Ishikawa (cell line): ENCODE data around the gene ERVK3-1.

Experiments used
- CEBPB ChIP-seq: IDR thresholded peaks from 2 replicates; pipeline ENCODE4 v1.6.1; 2012
- CREB1 ChIP-seq: IDR thresholded peaks from 2 replicates; pipeline ENCODE4 v1.6.1; 2012; ENCODE audit warnings: low read depth
- EGR1 ChIP-seq: IDR thresholded peaks from 2 replicates; pipeline ENCODE4 v1.6.1; 2012
- EP300 ChIP-seq: IDR thresholded peaks from 2 replicates; pipeline ENCODE4 v1.6.1; 2012; ENCODE audit warnings: borderline replicate concordance
- FOXM1 ChIP-seq: IDR thresholded peaks from 2 replicates; pipeline ENCODE4 v1.6.1; 2012; ENCODE audit warnings: low read depth, borderline replicate concordance
- NFIC ChIP-seq: IDR thresholded peaks from 2 replicates; pipeline ENCODE4 v1.6.1; 2012
- RAD21 ChIP-seq: IDR thresholded peaks from 2 replicates; pipeline ENCODE4 v1.6.1; 2012; ENCODE audit warnings: low read depth
- TAF1 ChIP-seq: IDR thresholded peaks from 2 replicates; pipeline ENCODE4 v1.6.1; 2012; ENCODE audit warnings: low read depth, mild to moderate bottlenecking
- TCF12 ChIP-seq: IDR thresholded peaks from 2 replicates; pipeline ENCODE4 v1.6.1; 2012; ENCODE audit warnings: low read depth
- TEAD4 ChIP-seq: IDR thresholded peaks from 2 replicates; pipeline ENCODE4 v1.6.1; 2012
- YY1 ChIP-seq: IDR thresholded peaks from 2 replicates; pipeline ENCODE4 v1.6.1; 2012; ENCODE audit warnings: low read depth
- ZBTB7A ChIP-seq: IDR thresholded peaks from 2 replicates; pipeline ENCODE4 v1.6.1; 2012; ENCODE audit warnings: low read depth
- TF ChIP-seq, protein P1 (sequence below): IDR thresholded peaks from 2 replicates; pipeline ENCODE4 v1.6.1; 2012
- TF ChIP-seq, protein P2 (sequence below): IDR thresholded peaks from 2 replicates; pipeline ENCODE4 v1.6.1; 2012
- TF ChIP-seq, protein P3 (sequence below): IDR thresholded peaks from 2 replicates; pipeline ENCODE4 v1.6.1; 2012; ENCODE audit warnings: low read depth, mild to moderate bottlenecking

The ERVK3-1 gene

DNA sequence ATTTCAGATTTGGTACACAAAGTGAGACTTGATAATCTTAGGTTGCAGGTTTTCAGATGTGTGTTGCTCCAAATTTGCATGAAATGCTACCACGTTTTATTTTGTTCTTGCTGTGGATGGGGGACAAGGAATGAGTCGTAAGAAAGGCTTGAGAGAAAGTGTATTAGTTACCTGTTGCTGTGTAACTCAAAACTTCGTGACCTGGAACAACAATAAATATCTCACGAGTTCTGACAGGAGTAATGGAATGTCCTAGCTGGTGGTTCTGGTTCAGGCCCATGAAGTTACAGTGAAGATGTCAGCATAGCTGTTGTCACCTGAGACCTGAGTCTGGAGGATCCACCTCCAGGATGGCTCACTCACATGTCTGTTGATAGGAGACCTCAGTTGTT, 25.3 kb upstream of the ERVK3-1 start:
- no peak for TF ChIP-seq TEAD4
- TF ChIP-seq, protein P1, sequence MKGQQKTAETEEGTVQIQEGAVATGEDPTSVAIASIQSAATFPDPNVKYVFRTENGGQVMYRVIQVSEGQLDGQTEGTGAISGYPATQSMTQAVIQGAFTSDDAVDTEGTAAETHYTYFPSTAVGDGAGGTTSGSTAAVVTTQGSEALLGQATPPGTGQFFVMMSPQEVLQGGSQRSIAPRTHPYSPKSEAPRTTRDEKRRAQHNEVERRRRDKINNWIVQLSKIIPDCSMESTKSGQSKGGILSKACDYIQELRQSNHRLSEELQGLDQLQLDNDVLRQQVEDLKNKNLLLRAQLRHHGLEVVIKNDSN, result no peak
- TF ChIP-seq EGR1, result no peak
- TF ChIP-seq EP300, result no peak
- TF ChIP-seq ZBTB7A, result no peak
- no peak for TF ChIP-seq CREB1
- TF ChIP-seq TAF1, result no peak
- no peak for TF ChIP-seq RAD21
- no peak for TF ChIP-seq CEBPB
- TF ChIP-seq, protein P2, sequence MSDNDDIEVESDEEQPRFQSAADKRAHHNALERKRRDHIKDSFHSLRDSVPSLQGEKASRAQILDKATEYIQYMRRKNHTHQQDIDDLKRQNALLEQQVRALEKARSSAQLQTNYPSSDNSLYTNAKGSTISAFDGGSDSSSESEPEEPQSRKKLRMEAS, result no peak
- no peak for TF ChIP-seq FOXM1

DNA sequence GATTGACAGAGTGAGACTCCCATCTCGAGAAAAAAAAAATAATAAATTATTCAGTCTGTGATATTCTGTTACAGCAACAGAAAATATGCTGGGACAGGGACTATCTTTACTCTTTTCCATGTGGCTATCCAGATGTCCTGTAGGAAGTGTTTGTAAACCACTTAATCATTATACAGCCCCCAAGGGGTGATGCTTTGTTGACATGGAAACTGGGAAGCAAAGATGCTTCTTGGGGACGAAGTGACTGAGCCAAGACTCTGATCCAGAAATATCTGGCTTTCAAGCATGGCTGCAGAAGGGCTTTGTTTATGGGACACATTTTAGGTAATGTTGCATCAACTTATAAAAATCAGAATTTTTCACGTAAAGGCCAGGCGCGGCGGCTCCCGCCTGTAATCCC, 21.0 kb upstream of the ERVK3-1 start:
- TF ChIP-seq RAD21 (no peak), FOXM1 (no peak), TAF1 (no peak), TEAD4 (no peak), ZBTB7A (no peak), EP300 (no peak), NFIC (no peak), TCF12 (no peak), YY1 (no peak), EGR1 (no peak), CEBPB (no peak), CREB1 (no peak)
- TF ChIP-seq, protein P2, result no peak
- TF ChIP-seq, protein P1, result no peak
- TF ChIP-seq, protein P3, sequence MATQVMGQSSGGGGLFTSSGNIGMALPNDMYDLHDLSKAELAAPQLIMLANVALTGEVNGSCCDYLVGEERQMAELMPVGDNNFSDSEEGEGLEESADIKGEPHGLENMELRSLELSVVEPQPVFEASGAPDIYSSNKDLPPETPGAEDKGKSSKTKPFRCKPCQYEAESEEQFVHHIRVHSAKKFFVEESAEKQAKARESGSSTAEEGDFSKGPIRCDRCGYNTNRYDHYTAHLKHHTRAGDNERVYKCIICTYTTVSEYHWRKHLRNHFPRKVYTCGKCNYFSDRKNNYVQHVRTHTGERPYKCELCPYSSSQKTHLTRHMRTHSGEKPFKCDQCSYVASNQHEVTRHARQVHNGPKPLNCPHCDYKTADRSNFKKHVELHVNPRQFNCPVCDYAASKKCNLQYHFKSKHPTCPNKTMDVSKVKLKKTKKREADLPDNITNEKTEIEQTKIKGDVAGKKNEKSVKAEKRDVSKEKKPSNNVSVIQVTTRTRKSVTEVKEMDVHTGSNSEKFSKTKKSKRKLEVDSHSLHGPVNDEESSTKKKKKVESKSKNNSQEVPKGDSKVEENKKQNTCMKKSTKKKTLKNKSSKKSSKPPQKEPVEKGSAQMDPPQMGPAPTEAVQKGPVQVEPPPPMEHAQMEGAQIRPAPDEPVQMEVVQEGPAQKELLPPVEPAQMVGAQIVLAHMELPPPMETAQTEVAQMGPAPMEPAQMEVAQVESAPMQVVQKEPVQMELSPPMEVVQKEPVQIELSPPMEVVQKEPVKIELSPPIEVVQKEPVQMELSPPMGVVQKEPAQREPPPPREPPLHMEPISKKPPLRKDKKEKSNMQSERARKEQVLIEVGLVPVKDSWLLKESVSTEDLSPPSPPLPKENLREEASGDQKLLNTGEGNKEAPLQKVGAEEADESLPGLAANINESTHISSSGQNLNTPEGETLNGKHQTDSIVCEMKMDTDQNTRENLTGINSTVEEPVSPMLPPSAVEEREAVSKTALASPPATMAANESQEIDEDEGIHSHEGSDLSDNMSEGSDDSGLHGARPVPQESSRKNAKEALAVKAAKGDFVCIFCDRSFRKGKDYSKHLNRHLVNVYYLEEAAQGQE, result no peak

DNA sequence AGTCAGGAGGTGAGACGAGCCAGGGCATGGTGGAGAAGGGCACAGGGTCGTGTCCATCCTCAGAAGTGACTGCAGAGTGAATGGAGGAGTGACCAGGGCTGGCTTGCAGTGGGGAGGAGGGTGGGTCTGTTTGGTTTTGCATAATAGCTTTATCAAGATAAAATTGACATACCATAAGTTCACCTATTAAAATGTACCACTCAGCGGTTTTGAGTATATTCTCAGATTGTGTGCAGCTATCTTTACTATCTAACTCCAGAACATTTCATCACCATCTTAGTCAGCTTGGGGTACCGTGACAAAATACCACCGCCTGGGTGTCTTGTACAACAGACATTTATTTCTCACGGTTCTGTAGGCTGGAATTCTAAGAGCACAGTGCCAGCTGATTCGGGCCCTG, 13.2 kb upstream of the ERVK3-1 start:
- TF ChIP-seq, protein P1, result no peak
- TF ChIP-seq, protein P3, result no peak
- TF ChIP-seq FOXM1 (no peak), TCF12 (no peak), YY1 (no peak), RAD21 (no peak), CREB1 (no peak), EGR1 (no peak), TAF1 (no peak), CEBPB (no peak), EP300 (no peak), ZBTB7A (no peak), NFIC (no peak)
- TF ChIP-seq, protein P2, result no peak

DNA sequence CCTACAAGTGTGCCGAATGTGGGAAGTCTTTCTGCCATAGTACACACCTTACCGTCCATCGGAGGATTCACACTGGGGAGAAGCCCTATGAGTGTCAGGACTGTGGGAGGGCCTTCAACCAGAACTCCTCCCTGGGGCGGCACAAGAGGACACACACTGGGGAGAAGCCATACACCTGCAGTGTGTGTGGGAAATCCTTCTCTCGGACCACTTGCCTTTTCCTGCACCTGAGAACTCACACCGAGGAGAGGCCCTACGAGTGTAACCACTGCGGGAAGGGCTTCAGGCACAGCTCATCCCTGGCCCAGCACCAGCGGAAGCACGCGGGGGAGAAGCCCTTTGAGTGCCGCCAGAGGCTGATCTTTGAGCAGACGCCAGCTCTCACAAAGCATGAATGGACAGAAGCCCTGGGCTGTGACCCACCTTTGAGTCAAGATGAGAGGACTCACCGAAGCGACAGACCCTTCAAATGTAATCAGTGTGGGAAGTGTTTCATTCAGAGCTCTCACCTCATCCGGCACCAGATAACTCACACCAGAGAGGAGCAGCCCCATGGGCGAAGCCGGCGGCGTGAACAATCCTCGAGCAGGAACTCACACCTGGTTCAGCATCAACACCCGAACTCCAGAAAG, 10.3 kb upstream of the ERVK3-1 start:
- TF ChIP-seq RAD21 (no peak), FOXM1 (no peak), TCF12 (no peak), CEBPB (no peak), TEAD4 (no peak), CREB1 (no peak), EP300 (no peak), NFIC (no peak), EGR1 (no peak), ZBTB7A (no peak), TAF1 (no peak), YY1 (no peak)
- TF ChIP-seq, protein P3, result no peak
- TF ChIP-seq, protein P1, result no peak
- TF ChIP-seq, protein P2, result no peak
